ENCODE measurements around the gene SYT11.
"Not testable (repeated sequence)": the region's sequence is repeated elsewhere in the genome, so short reads cannot be mapped to it uniquely, and the experiment has no call there.

SYT11 gene

DNA sequence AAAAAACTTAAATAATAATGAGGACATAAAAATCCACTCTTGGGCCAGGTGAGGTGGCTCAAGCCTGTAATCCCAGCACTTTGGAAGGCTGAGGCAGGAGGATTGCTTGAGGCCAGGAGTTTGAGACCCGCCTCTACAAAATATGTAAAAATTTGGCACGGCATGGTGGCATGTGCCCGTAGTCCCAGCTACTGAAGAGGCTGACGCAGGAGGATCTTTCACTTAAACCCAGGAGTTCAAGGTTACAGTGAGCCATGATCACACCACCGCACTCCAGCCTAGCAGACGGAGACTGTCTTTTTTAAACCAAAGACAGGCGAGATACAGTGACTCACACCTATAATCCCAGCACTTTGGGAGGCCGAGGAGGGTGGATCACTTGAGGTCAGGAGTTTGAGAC lies 37.1 kb downstream of the SYT11 start:
- not testable (repeated sequence) for DNase-seq (ENCODE audit: low read depth, low spot score)

GRCh38 chr1:155897746-155898145 lies 38.4 kb downstream of the SYT11 start:
- no peak for DNase-seq (ENCODE audit: low read depth, low spot score)

- DNase-seq (ENCODE audit: low read depth, low spot score), result no peak
Measured at GRCh38 chr1:155898888-155899287, 39.5 kb downstream of the SYT11 start.

DNA sequence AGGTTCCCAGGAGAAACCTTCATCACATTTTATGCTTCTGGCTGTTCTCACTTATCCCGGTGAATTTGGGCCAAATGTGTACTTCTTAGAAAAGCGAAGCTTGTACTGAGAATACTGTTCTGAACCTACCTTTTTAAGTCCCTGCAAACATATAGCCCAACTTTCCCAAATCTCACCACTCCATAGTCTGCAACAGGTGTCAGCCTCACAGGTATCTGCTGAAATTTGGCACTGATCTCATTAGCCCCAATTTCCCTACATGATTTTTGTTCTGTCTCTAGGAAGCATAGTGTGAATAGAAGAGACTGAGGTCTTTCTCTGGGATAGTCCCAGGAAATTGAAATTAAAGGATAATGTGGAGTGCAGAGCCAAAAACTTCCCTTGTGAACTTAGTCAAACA lies 40.3 kb downstream of the SYT11 start:
- no peak for DNase-seq (ENCODE audit: low read depth, low spot score)

DNA sequence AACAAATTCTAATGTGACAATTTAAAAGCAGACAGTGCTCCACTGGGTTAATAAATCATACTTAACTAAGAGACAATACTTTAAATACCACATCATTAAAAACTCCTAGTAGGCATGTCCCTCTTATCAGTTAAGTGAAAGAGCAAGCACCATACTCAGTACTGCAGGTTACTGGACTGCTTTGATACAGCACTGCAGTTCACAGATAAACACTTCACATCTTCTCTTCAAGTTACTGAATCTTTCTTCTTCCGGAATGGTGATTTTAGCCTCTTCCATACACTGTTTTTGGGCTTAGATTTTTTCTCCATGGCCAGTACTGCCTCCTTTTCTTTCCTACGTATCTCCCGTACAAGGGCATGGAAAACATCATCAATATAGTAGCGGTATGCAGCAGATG lies 40.8 kb downstream of the SYT11 start:
- no peak for DNase-seq (ENCODE audit: low read depth, low spot score)

DNA sequence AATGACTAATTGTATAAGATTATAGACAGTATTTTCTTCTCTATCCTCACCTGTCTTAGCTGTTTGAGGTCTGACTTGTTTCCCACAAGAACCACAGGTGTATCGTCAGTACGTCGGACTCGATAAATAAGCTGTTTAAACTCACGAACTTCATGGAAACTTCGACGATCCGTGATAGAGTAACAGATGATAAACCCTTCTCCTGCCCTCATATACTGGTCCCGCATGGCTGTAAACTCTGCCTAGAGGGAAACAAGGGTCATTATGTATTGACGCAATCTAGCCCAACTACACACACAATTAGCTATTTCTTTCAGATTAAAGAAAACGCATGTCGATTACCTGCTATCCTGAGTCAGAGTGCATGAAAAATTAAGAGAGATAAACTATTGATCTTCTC lies 44.9 kb downstream of the SYT11 start:
- DNase-seq (ENCODE audit: low read depth, low spot score), result no peak

DNA sequence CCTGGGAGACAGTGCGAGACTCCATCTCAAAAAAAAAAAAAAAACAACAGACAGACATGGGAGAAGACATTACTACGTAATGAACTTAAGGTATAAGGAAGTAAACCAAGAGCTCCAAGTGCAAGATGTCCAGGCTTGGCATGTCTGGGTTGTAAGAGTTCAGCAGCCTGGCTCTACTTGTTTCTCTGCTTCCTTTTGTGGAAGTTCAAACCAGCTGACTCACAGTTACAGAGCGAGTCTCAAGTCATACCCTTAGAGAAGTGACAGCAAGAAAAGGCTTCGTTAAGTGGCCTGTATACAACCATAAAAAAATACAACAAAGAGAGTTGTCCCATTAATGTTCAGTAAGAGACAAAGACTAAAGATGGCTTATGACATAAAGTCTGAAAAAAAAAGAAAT lies 50.5 kb downstream of the SYT11 start:
- DNase-seq (ENCODE audit: low read depth, low spot score), result peak; percentile 55

DNA sequence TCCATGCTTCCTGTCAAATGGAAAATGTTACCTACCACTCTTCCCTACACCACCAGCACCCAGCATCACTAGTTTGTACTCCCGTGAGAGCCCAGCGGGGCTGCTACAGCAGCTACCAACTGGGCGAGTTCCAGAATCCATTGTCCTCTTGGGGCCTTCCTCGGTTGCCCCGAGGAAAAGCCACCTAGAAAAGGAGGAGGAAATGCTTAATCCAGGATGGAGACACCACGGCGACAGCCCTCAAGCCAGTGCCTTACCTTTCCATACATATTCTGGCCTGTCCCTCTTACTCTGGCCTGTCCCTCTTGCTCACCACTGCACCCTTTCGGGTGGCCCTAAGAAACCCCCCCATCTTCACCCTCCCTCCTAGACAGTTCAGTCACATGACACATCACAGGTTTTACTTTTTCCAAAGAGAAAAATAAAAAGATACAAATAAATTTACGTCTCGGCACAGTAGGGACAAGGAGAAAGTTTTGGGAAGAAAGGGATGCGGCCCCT lies 51.3 kb downstream of the SYT11 start:
- DNase-seq (ENCODE audit: low read depth, low spot score), result peak; percentile 75

DNA sequence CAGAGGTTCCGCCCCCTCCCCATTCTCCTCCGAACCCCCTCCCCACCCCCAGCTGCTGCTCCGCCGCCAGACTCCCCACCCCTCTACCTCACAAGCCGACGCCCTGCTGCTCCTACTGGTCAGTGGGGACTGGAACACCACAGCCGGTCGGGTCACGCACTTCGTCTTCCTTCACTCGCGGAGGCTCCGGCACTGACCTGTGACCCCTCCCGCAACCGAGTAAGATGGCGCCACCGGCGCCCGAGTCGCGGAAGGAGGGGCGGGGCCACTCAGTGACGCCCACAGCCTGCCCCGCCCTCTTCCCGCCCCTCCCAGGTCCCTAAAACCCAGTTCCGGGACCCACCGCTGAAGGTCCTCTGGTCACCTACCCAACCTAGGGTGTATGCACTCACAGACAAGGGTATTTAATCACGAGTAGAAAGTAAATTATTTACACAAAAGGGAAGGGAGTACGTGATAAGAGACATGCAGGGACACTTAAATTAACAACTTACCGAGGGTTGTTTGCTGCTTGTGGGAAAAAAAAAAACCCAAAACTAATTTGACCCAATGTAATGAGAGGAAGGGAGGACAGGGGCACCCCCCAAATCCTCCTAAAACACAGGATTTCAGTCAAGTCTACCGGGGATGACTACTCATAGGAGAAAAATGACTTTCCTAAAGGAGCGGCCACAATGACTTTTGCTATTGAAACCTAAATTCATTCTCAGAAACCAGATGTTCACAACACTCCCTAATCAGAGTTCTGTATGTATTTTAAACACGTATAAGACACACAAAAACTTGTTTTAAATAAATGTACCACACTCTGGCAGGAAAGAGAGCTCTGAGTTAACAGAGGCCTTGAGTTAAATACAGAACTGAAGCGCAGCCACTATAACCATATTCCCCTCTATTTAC lies 52.0 kb downstream of the SYT11 start, which contains the start of gene RIT1:
RIT1 (minus strand) TSS at position 194 of the 900 bp plus-strand sequence. CDS start 588 bp downstream, outside the sequence.
- DNase-seq (ENCODE audit: low read depth, low spot score), result peak; percentile 92

DNA sequence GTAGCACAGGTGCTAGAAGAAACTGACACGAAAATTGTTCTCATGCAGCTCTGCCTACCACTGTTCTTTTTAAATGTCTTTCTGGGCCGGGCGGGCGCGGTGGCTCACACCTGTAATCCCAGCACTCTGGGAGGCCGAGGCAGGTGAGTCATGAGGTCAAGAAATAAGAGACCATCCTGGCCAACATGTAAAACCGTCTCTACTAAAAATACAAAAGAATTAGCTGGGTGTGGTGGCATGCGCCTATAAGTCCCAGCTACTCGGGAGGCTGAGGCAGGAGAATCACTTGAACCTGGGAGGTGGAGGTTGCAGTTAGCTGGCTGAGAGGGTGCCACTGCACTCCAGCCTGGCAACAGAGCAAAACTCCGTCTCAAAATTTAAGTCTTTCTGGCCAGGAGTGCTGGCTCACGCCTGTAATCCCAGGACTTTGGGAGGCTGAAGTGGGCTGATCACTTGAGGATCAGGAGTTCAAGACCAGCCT lies 52.7 kb downstream of the SYT11 start:
- no peak for DNase-seq (ENCODE audit: low read depth, low spot score)

GRCh38 chr1:155913969-155914757 lies 54.8 kb downstream of the SYT11 start:
- DNase-seq (ENCODE audit: low read depth, low spot score), result peak; percentile 34

GRCh38 chr1:155918660-155919059 lies 59.3 kb downstream of the SYT11 start:
- DNase-seq (ENCODE audit: low read depth, low spot score), result no peak

DNA sequence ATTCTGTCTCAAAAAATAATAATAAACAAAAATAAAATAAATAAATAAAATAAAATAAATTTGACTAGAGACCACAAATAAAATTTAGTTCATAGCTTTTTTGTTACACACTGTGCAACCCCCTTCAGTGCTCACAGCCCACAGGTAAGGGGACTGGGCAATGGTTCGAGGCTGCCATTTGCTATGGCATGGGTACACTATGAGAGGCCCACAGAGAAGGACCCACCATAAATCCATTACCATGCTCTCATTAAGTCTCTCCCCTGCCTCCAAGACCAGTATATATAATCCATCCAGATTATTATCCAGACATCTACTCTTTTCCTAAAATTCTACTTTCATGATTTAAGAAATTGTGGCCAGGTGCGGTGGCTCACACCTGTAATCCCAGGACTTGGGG lies 60.4 kb downstream of the SYT11 start:
- no peak for DNase-seq (ENCODE audit: low read depth, low spot score)

- DNase-seq (ENCODE audit: low read depth, low spot score), result no peak
Measured at GRCh38 chr1:155920717-155921116, 61.4 kb downstream of the SYT11 start.

DNA sequence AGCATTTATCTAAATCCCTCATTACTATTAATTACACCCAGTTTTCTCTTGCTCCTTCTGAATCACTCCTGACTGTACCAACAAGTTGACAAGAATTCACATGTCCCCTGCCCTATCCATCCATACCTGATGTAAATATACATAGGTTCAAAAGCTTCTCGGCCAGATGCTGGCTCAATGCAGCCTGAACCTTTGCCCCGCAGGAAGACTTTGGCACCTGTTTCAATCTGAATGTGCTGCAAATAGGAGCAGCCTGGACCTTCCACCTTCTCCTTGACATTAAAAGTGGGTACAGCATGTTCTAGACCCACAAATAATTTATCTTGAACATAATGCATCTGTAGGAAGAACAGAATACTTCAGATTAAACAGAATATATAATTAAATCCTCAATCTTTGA lies 66.1 kb downstream of the SYT11 start:
- DNase-seq (ENCODE audit: low read depth, low spot score), result no peak

GRCh38 chr1:155929057-155929456 lies 69.7 kb downstream of the SYT11 start:
- no peak for DNase-seq (ENCODE audit: low read depth, low spot score)

- DNase-seq (ENCODE audit: low read depth, low spot score), result not testable (repeated sequence)
Measured at GRCh38 chr1:155930725-155931124, 71.4 kb downstream of the SYT11 start.

- DNase-seq (ENCODE audit: low read depth, low spot score), result peak; percentile 62
Measured at GRCh38 chr1:155931332-155932038, 72.1 kb downstream of the SYT11 start.

DNA sequence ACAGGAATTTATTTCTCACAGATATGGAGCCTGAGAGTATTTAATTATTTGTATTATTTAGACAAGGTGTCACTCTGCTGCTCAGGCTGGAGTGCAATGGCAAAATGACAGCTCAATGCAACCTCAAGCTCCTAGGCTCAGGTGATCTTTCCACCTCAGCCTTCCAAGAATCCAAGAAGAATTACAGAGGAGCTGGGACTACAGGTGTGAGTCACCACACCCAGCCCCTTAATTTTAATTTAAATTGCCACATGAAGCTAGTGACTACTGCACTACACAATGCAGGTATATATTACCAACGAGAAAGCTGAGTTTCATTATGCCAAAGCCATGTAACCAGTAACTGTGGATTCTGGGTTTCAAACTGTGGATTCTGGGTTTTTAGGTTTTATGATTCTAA lies 72.7 kb downstream of the SYT11 start:
- DNase-seq (ENCODE audit: low read depth, low spot score), result no peak

DNA sequence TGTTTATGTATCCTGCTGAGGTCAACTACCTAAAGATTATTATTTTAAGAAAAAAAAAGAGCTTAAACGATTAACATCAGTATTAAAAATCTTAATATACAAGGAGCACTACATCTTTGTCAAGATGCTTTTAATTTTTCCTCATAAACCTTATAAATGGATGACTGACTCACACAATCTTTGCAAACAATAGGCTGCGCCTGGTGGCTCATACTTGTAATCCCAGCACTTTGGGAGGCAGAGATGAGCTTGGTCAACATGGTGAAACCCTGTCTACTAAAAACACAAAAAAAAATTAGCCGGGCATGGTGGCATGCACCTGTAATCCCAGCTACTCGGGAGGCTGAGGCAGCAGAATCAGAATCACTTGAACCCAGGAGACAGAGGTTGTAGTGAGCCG lies 73.1 kb downstream of the SYT11 start:
- DNase-seq (ENCODE audit: low read depth, low spot score), result no peak

DNA sequence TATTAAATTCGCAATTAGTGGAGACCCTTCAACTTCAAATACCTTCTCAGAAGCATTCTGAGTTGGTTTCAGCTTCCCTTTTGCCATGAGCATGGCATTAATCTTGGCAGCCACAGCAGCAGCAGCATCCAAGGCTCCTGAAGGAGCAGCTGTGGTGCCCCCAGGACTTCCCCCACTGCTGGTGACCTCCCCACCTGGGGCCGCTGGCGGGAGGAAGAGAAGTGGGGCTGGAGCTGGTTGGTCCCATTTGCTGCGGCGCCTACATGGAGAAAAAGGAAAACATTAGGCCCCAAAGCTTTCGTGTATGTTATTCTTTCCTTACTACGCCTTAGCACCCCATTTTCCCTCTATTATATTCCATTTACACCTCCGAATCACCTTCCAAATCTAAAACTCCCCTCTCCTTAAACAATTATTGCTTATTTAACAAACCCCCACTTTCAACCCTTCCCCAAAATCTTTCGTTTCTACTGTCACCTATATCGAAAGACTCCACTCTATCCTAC lies 74.3 kb downstream of the SYT11 start:
- DNase-seq (ENCODE audit: low read depth, low spot score), result no peak

All from astrocyte of the hippocampus (primary cell).